ENCODE measurements around the gene MTA1.

Gene MTA1

DNA sequence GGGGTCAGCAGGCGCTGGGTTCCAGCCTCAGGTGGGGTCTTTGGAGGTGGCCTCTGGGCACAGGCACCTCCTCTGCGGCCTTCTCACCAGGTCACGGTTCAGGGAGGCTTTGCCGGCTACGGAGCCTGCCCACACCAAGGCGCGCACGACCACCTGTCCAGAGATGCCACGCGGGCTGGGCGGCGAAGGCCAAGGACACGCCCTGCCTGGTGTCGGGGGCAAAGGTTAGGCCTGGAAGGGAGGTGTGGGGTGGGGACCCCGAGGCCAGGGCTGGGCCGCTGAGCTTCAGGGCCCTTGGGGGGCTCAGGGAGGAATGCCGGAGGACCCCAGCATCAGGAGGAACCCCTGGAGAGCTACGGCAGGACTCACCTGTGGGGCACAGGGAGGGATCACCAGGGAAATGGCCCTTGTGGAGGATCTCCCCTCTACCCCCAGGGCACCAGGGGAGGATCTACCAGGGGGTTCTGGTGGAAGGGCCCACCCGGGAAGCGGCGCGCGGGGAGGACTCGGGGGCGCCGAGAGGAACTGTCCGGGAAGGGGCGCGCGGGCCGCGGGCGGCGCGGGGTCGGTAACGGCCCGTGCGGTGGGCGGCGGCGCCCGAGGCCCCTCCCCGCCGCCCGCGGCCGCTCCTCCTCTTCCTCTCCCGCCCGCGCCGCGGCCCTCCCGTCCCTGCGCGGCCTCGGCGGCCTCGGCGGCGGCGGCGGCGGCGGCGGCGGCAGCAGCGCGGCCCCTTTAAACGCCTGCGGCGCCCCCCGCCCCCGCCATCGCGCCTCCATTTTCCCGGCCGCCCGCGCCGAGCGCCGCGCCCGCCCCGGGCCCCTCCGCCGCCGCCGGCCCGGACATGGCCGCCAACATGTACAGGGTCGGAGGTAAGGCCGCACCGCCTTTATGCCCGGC is at the start of gene MTA1:
Gene MTA1 (plus strand): TSS at position 633 of the 897 bp plus-strand sequence. CDS start 209 bp downstream, at position 842.
- Mint-ChIP-seq H3K27me3 (ENCODE audit: low read depth) (no peaks in the 10 kb centered on the region), H3K4me3 (peak within 1 kb of the TSS; percentile 94), H3K27ac (peak within 1 kb of the TSS; percentile 91), H3K9me3 (no peaks in the 10 kb centered on the region), H3K4me1 (ENCODE audit: low read depth) (peaks cover 18% of the 10 kb centered on the region), H3K36me3 (ENCODE audit: low read depth) (peaks cover 13% of the 10 kb centered on the region)
- DNase-seq (ENCODE audit: low spot score), result peak; percentile 50

DNA sequence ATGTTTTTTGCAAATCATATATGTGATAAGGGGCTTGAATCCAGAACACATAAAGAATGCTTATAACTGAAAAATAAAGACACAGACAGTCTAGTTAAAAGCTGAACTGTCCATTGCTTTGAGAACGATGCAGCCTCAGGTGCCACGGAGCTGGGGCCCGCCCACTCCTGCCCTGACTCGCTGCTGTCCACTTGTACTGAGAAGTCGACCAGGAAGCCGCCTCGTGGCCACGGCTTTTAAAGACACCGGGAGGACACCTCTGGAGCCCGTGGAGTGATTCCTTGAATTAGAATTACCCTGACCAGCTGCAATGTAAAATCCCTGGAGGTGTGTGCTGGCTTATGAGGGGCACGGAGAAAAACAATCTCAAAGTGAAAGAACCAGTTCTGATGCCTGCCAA is 45.2 kb upstream of the MTA1 start:
- no peaks in the 10 kb centered on the region for H3K27me3 Mint-ChIP-seq (ENCODE audit: low read depth)
- H3K9me3 Mint-ChIP-seq, result no peaks in the 10 kb centered on the region
- H3K36me3 Mint-ChIP-seq (ENCODE audit: low read depth), result no peaks in the 10 kb centered on the region
- H3K27ac Mint-ChIP-seq, result no peak overlapping the region
- DNase-seq (ENCODE audit: low spot score), result no peak
- no peak overlapping the region for H3K4me3 Mint-ChIP-seq
- peaks cover 8% of the 10 kb centered on the region for H3K4me1 Mint-ChIP-seq (ENCODE audit: low read depth)

- no peaks in the 10 kb centered on the region for H3K36me3 Mint-ChIP-seq (ENCODE audit: low read depth)
- DNase-seq (ENCODE audit: low spot score), result peak; percentile 74
- no peaks in the 10 kb centered on the region for H3K9me3 Mint-ChIP-seq
- peak overlapping the region; percentile 61 for H3K4me3 Mint-ChIP-seq
- H3K27ac Mint-ChIP-seq, result peak overlapping the region; percentile 87
- H3K27me3 Mint-ChIP-seq (ENCODE audit: low read depth), result no peaks in the 10 kb centered on the region
- H3K4me1 Mint-ChIP-seq (ENCODE audit: low read depth), result peaks cover 8% of the 10 kb centered on the region
These were observed 44.0 kb upstream of the MTA1 start for GRCh38 chr14:105375635-105376057.

- no peak for DNase-seq (ENCODE audit: low spot score)
- Mint-ChIP-seq H3K4me3 (no peak overlapping the region), H3K27ac (no peak overlapping the region), H3K36me3 (ENCODE audit: low read depth) (no peaks in the 10 kb centered on the region), H3K4me1 (ENCODE audit: low read depth) (peaks cover 8% of the 10 kb centered on the region), H3K9me3 (no peaks in the 10 kb centered on the region), H3K27me3 (ENCODE audit: low read depth) (no peaks in the 10 kb centered on the region)
These were observed 42.8 kb upstream of the MTA1 start for GRCh38 chr14:105376521-105377440.

- Mint-ChIP-seq H3K27ac (peak overlapping the region; percentile 11), H3K27me3 (ENCODE audit: low read depth) (no peaks in the 10 kb centered on the region), H3K4me3 (no peak overlapping the region), H3K36me3 (ENCODE audit: low read depth) (no peaks in the 10 kb centered on the region), H3K9me3 (no peaks in the 10 kb centered on the region), H3K4me1 (ENCODE audit: low read depth) (peaks cover 8% of the 10 kb centered on the region)
- DNase-seq (ENCODE audit: low spot score), result no peak
These were observed 42.0 kb upstream of the MTA1 start for GRCh38 chr14:105377555-105378182.

GRCh38 chr14:105378199-105378598 is 41.4 kb upstream of the MTA1 start:
- Mint-ChIP-seq H3K4me3 (no peak overlapping the region), H3K27ac (no peak overlapping the region), H3K36me3 (ENCODE audit: low read depth) (no peaks in the 10 kb centered on the region), H3K9me3 (no peaks in the 10 kb centered on the region), H3K4me1 (ENCODE audit: low read depth) (peaks cover 8% of the 10 kb centered on the region), H3K27me3 (ENCODE audit: low read depth) (no peaks in the 10 kb centered on the region)
- no peak for DNase-seq (ENCODE audit: low spot score)

- Mint-ChIP-seq H3K4me3 (no peak overlapping the region), H3K27ac (no peak overlapping the region)
- no peak for DNase-seq (ENCODE audit: low spot score)
These were observed 40.5 kb upstream of the MTA1 start for GRCh38 chr14:105378873-105379685.

GRCh38 chr14:105379946-105380345 is 39.7 kb upstream of the MTA1 start:
- H3K9me3 Mint-ChIP-seq, result no peaks in the 10 kb centered on the region
- H3K36me3 Mint-ChIP-seq (ENCODE audit: low read depth), result no peaks in the 10 kb centered on the region
- no peak overlapping the region for H3K27ac Mint-ChIP-seq

More at GRCh38 chr14:105378873-105379685, 40.5 kb upstream of the MTA1 start:
- no peaks in the 10 kb centered on the region for H3K27me3 Mint-ChIP-seq (ENCODE audit: low read depth)
- H3K4me1 Mint-ChIP-seq (ENCODE audit: low read depth), result peaks cover 8% of the 10 kb centered on the region
- no peaks in the 10 kb centered on the region for H3K9me3 Mint-ChIP-seq
- no peaks in the 10 kb centered on the region for H3K36me3 Mint-ChIP-seq (ENCODE audit: low read depth)

DNA sequence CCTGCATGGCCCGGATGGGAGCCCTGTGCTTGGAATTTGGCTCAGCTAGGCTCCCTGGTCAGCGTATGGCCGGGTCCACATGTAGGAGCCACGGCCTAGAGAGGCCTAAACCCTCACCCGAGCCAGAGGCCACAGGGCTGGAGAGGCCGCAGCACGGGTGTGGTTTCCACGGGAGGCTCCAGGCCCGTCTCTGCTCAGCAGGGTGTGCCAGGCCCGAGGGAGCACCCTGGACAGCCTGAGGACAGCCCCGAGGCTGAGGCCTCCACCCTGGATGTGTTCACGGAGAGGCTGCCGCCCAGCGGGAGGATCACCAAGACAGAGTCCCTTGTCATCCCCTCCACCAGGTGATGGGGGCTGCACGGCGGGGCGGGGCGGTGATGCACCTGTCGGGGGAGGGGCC is 38.9 kb upstream of the MTA1 start:
- Mint-ChIP-seq H3K27ac (no peak overlapping the region), H3K27me3 (ENCODE audit: low read depth) (no peaks in the 10 kb centered on the region), H3K4me3 (no peak overlapping the region), H3K4me1 (ENCODE audit: low read depth) (peaks cover 4% of the 10 kb centered on the region), H3K36me3 (ENCODE audit: low read depth) (no peaks in the 10 kb centered on the region), H3K9me3 (no peaks in the 10 kb centered on the region)
- no peak for DNase-seq (ENCODE audit: low spot score)

More at GRCh38 chr14:105379946-105380345, 39.7 kb upstream of the MTA1 start:
- Mint-ChIP-seq H3K27me3 (ENCODE audit: low read depth) (no peaks in the 10 kb centered on the region), H3K4me1 (ENCODE audit: low read depth) (peaks cover 8% of the 10 kb centered on the region), H3K4me3 (no peak overlapping the region)
- no peak for DNase-seq (ENCODE audit: low spot score)

- Mint-ChIP-seq H3K9me3 (no peaks in the 10 kb centered on the region), H3K4me3 (no peak overlapping the region), H3K27me3 (ENCODE audit: low read depth) (no peaks in the 10 kb centered on the region), H3K36me3 (ENCODE audit: low read depth) (no peaks in the 10 kb centered on the region), H3K4me1 (ENCODE audit: low read depth) (no peaks in the 10 kb centered on the region), H3K27ac (no peak overlapping the region)
- DNase-seq (ENCODE audit: low spot score), result no peak
These were observed 37.9 kb upstream of the MTA1 start for GRCh38 chr14:105381446-105382342.

DNA sequence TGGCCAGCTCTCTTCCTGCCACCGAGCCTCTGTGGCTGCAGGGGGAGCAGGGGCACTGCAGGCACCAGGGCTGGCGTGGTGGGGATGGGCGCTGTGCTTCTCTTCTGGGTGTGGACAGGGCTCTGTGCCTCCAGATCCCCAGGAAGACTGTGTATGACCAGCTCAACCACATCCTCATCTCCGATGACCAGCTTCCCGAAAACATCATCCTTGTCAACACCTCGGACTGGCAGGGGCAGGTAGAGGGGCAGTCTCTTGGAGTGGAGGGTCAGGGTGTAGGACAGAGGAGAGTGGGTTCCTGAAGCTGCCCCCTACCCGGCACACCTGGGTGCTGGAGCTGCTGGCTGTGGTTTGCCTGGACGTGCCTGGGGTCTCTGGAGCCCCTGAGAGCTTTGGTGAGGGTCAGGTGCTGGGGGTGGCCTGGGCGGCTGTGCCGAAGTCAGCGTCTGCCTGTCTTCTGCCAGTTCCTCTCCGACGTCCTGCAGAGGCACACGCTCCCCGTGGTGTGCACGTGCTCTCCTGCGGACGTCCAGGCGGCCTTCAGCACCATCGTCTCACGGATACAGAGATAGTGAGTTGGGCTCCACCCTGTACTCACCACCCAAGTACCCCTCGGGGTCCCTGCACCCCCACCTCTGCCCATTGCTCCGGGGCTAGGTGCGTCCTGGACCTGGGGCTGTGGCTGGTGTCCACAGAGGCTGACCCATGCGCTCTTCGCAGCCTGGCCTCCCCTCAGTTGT is 37.1 kb upstream of the MTA1 start:
- no peak overlapping the region for H3K27ac Mint-ChIP-seq
- no peaks in the 10 kb centered on the region for H3K9me3 Mint-ChIP-seq
- no peak overlapping the region for H3K4me3 Mint-ChIP-seq
- no peaks in the 10 kb centered on the region for H3K27me3 Mint-ChIP-seq (ENCODE audit: low read depth)
- no peaks in the 10 kb centered on the region for H3K36me3 Mint-ChIP-seq (ENCODE audit: low read depth)
- no peak for DNase-seq (ENCODE audit: low spot score)
- no peaks in the 10 kb centered on the region for H3K4me1 Mint-ChIP-seq (ENCODE audit: low read depth)

Measured in T-helper 2 cell treated with Interferon-gamma antibody and Interleukin-4, amounts not matched to agents 5 μg/mL and 100 μg/mL, for 36 hours (primary cell).